ENCODE measurements around the gene TMEFF2. TPM values are rescaled to one million over a fixed set of nuclear protein-coding genes. Genes with fewer than 3 reads are reported as not detected.

Gene TMEFF2
- total and polyA plus RNA-seq, 3 experiments from 2014 or later: not detected

GRCh38 chr2:191933307-191934105 lies 261.2 kb downstream of the TMEFF2 start:
- POLR2A ChIA-PET: no interaction called here
- H3K36me3 ChIP-seq (ENCODE audit: insufficient read depth, low read length): no peaks in the 10 kb centered on the region
- no peaks in the 10 kb centered on the region for H3K4me1 ChIP-seq (ENCODE audit: insufficient read depth, low read length)
- H3K4me3 ChIP-seq (ENCODE audit: low read length): no peak overlapping the region
- no peak overlapping the region for H3K27ac ChIP-seq (ENCODE audit: low read depth, low read length)
- no peak for DNase-seq
- H3K4me3 Mint-ChIP-seq: no peak overlapping the region
- H3K27ac Mint-ChIP-seq: no peak overlapping the region
- peaks cover 3 to 32% of the 10 kb centered on the region in 2 donors for H3K27me3 Mint-ChIP-seq
- CTCF ChIA-PET: no interaction called here
- peaks cover 0 to 2% (median 0%) of the 10 kb centered on the region in 5 donors for H3K9me3 Mint-ChIP-seq
- no peaks in the 10 kb centered on the region for H3K4me1 Mint-ChIP-seq
- H3K36me3 Mint-ChIP-seq: no peaks in the 10 kb centered on the region
- H3K9me3 ChIP-seq (ENCODE audit: low read length): no peaks in the 10 kb centered on the region
- no peaks in the 10 kb centered on the region for H3K27me3 ChIP-seq (ENCODE audit: insufficient read depth, low read length, poor library complexity, severe bottlenecking)

- no peak overlapping the region for H3K4me3 Mint-ChIP-seq
- no peaks in the 10 kb centered on the region for H3K36me3 Mint-ChIP-seq
- no peaks in the 10 kb centered on the region for H3K36me3 ChIP-seq (ENCODE audit: insufficient read depth, low read length)
- no peak overlapping the region for H3K27ac Mint-ChIP-seq
- POLR2A ChIA-PET: no interaction called here
- no peaks in the 10 kb centered on the region for H3K27me3 ChIP-seq (ENCODE audit: insufficient read depth, low read length, poor library complexity, severe bottlenecking)
- no peaks in the 10 kb centered on the region for H3K9me3 ChIP-seq (ENCODE audit: low read length)
- H3K9me3 Mint-ChIP-seq: peaks cover 0 to 2% (median 0%) of the 10 kb centered on the region in 5 donors
- H3K4me3 ChIP-seq (ENCODE audit: low read length): no peak overlapping the region
- peaks cover 3 to 32% of the 10 kb centered on the region in 2 donors for H3K27me3 Mint-ChIP-seq
- H3K4me1 Mint-ChIP-seq: no peaks in the 10 kb centered on the region
- no peak for DNase-seq
- CTCF ChIA-PET: no interaction called here
- no peaks in the 10 kb centered on the region for H3K4me1 ChIP-seq (ENCODE audit: insufficient read depth, low read length)
- no peak overlapping the region for H3K27ac ChIP-seq (ENCODE audit: low read depth, low read length)
Measured at GRCh38 chr2:191932286-191932685, 262.4 kb downstream of the TMEFF2 start.

DNA sequence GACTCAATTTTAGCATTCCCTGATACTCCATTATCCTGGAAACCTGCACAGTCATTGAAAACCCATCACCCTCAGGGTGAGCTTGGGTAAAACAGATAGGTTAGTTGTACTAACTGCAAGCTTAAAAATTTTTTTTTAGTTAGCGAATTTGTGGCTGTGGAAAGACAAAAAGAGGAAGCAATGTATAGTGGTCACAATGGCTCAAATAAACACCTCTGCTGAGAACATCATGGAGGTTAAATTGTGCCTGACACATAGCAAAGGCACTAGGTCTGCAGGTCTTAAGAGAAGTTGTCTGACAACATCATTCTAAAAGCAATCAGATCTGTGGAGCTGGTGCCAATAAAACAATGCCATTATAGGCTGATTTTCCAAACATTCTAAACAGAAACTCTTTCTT lies 263.4 kb downstream of the TMEFF2 start:
- ChIA-PET CTCF (no interaction called here), POLR2A (no interaction called here)
- H3K27ac ChIP-seq (ENCODE audit: low read depth, low read length): no peak overlapping the region

DNA sequence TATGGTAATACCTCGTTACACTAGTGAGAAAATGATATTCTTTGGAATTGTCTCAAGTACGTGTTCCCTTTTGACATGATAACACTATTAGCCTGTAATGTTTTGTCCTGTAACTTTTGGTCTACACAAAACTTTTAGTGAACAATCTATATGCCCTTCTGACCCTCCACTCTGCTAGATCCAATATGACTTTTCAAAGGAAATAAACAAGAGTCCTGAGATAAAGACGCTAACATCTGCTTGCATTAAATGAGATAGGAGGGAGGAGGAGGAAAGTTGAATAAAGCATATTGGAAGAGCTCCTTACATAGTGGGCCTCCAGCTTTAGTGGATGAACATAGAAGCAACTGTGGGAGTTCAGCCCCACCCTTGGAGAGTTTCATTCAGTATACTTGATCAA lies 264.5 kb downstream of the TMEFF2 start:
- Mint-ChIP-seq H3K9me3 (peaks cover 0 to 2% (median 0%) of the 10 kb centered on the region in 5 donors), H3K27me3 (peaks cover 3 to 31% of the 10 kb centered on the region in 2 donors), H3K4me3 (no peak overlapping the region), H3K4me1 (no peaks in the 10 kb centered on the region), H3K27ac (no peak overlapping the region), H3K36me3 (no peaks in the 10 kb centered on the region)
- Histone ChIP-seq H3K36me3 (ENCODE audit: insufficient read depth, low read length) (no peaks in the 10 kb centered on the region), H3K27me3 (ENCODE audit: insufficient read depth, low read length, poor library complexity, severe bottlenecking) (no peaks in the 10 kb centered on the region), H3K4me1 (ENCODE audit: insufficient read depth, low read length) (no peaks in the 10 kb centered on the region), H3K9me3 (ENCODE audit: low read length) (no peaks in the 10 kb centered on the region), H3K4me3 (ENCODE audit: low read length) (no peak overlapping the region), H3K27ac (ENCODE audit: low read depth, low read length) (no peak overlapping the region)
- no peak for DNase-seq
- POLR2A ChIA-PET: no interaction called here
- CTCF ChIA-PET: no interaction called here

More for the DNA sequence above, 263.4 kb downstream of the TMEFF2 start:
- no peak for DNase-seq
- Histone ChIP-seq H3K36me3 (ENCODE audit: insufficient read depth, low read length) (no peaks in the 10 kb centered on the region), H3K27me3 (ENCODE audit: insufficient read depth, low read length, poor library complexity, severe bottlenecking) (no peaks in the 10 kb centered on the region), H3K9me3 (ENCODE audit: low read length) (no peaks in the 10 kb centered on the region), H3K4me3 (ENCODE audit: low read length) (no peak overlapping the region), H3K4me1 (ENCODE audit: insufficient read depth, low read length) (no peaks in the 10 kb centered on the region)
- H3K27me3 Mint-ChIP-seq: peaks cover 3 to 30% of the 10 kb centered on the region in 2 donors
- H3K4me1 Mint-ChIP-seq: no peaks in the 10 kb centered on the region
- H3K9me3 Mint-ChIP-seq: peaks cover 0 to 2% (median 0%) of the 10 kb centered on the region in 5 donors
- H3K4me3 Mint-ChIP-seq: no peak overlapping the region
- H3K27ac Mint-ChIP-seq: no peak overlapping the region
- no peaks in the 10 kb centered on the region for H3K36me3 Mint-ChIP-seq

GRCh38 chr2:191929288-191929687 lies 265.4 kb downstream of the TMEFF2 start:
- POLR2A ChIA-PET: no interaction called here
- H3K27me3 ChIP-seq (ENCODE audit: insufficient read depth, low read length, poor library complexity, severe bottlenecking): no peaks in the 10 kb centered on the region
- H3K27me3 Mint-ChIP-seq: peaks cover 3 to 29% of the 10 kb centered on the region in 2 donors
- H3K4me3 Mint-ChIP-seq: no peak overlapping the region
- no peak overlapping the region for H3K27ac ChIP-seq (ENCODE audit: low read depth, low read length)
- no peak overlapping the region for H3K4me3 ChIP-seq (ENCODE audit: low read length)
- no peak overlapping the region for H3K27ac Mint-ChIP-seq
- no peaks in the 10 kb centered on the region for H3K36me3 ChIP-seq (ENCODE audit: insufficient read depth, low read length)
- no peak for DNase-seq
- CTCF ChIA-PET: no interaction called here
- no peaks in the 10 kb centered on the region for H3K4me1 ChIP-seq (ENCODE audit: insufficient read depth, low read length)
- no peaks in the 10 kb centered on the region for H3K9me3 ChIP-seq (ENCODE audit: low read length)
- peaks cover 0 to under 1% (median 0%) of the 10 kb centered on the region in 5 donors for H3K9me3 Mint-ChIP-seq
- no peaks in the 10 kb centered on the region for H3K36me3 Mint-ChIP-seq
- no peaks in the 10 kb centered on the region for H3K4me1 Mint-ChIP-seq

GRCh38 chr2:191927991-191928390 lies 266.7 kb downstream of the TMEFF2 start:
- Mint-ChIP-seq H3K4me1 (no peaks in the 10 kb centered on the region), H3K4me3 (no peak overlapping the region), H3K27ac (no peak overlapping the region), H3K27me3 (peaks cover 0 to 19% of the 10 kb centered on the region in 2 donors), H3K9me3 (no peaks in the 10 kb centered on the region), H3K36me3 (no peaks in the 10 kb centered on the region)
- no peak for DNase-seq
- Histone ChIP-seq H3K4me3 (ENCODE audit: low read length) (no peak overlapping the region), H3K9me3 (ENCODE audit: low read length) (no peaks in the 10 kb centered on the region), H3K36me3 (ENCODE audit: insufficient read depth, low read length) (no peaks in the 10 kb centered on the region), H3K4me1 (ENCODE audit: insufficient read depth, low read length) (no peaks in the 10 kb centered on the region), H3K27ac (ENCODE audit: low read depth, low read length) (no peak overlapping the region), H3K27me3 (ENCODE audit: insufficient read depth, low read length, poor library complexity, severe bottlenecking) (no peaks in the 10 kb centered on the region)
- ChIA-PET POLR2A (no interaction called here), CTCF (no interaction called here)

- DNase-seq: no peak
- POLR2A ChIA-PET: no interaction called here
- H3K27ac ChIP-seq (ENCODE audit: low read depth, low read length): no peak overlapping the region
- no peak overlapping the region for H3K4me3 Mint-ChIP-seq
- no peaks in the 10 kb centered on the region for H3K27me3 ChIP-seq (ENCODE audit: insufficient read depth, low read length, poor library complexity, severe bottlenecking)
- no peak overlapping the region for H3K27ac Mint-ChIP-seq
- peaks cover 0 to 3% (median 0%) of the 10 kb centered on the region in 5 donors for H3K9me3 Mint-ChIP-seq
- H3K4me1 Mint-ChIP-seq: no peaks in the 10 kb centered on the region
- H3K27me3 Mint-ChIP-seq: peaks cover 0 to 14% of the 10 kb centered on the region in 2 donors
- no peak overlapping the region for H3K4me3 ChIP-seq (ENCODE audit: low read length)
- no peaks in the 10 kb centered on the region for H3K9me3 ChIP-seq (ENCODE audit: low read length)
- CTCF ChIA-PET: no interaction called here
- no peaks in the 10 kb centered on the region for H3K36me3 ChIP-seq (ENCODE audit: insufficient read depth, low read length)
- H3K36me3 Mint-ChIP-seq: no peaks in the 10 kb centered on the region
- no peaks in the 10 kb centered on the region for H3K4me1 ChIP-seq (ENCODE audit: insufficient read depth, low read length)
Measured at GRCh38 chr2:191927319-191927867, 267.3 kb downstream of the TMEFF2 start.

DNA sequence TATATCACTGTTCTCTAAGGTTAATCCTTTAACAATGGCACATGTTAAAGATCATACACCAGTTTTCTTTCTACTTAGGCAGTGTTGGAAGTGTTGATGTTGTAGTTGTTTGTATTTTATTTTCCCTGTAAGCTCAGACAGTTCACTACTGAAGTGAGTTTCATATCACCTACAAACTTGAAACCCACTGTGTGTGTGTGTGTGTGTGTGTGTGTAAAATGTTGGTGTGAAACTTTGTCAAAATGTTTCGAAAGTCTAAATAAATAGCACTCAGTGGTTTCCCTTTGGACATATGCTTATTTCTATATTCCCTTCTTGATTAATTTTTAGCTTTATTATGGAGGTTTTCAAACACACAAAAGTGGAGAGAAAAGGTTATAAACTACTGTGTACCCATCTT lies 268.1 kb downstream of the TMEFF2 start:
- H3K4me3 Mint-ChIP-seq: no peak overlapping the region
- no peak overlapping the region for H3K27ac Mint-ChIP-seq
- CTCF ChIA-PET: no interaction called here

More for the DNA sequence above, 268.1 kb downstream of the TMEFF2 start:
- POLR2A ChIA-PET: no interaction called here
- Mint-ChIP-seq H3K9me3 (peaks cover 0 to 3% (median 0%) of the 10 kb centered on the region in 5 donors), H3K27me3 (peaks cover 0 to 14% of the 10 kb centered on the region in 2 donors), H3K4me1 (no peaks in the 10 kb centered on the region), H3K36me3 (no peaks in the 10 kb centered on the region)
- no peak for DNase-seq
- Histone ChIP-seq H3K9me3 (ENCODE audit: low read length) (no peaks in the 10 kb centered on the region), H3K4me3 (ENCODE audit: low read length) (no peak overlapping the region), H3K36me3 (ENCODE audit: insufficient read depth, low read length) (no peaks in the 10 kb centered on the region), H3K27me3 (ENCODE audit: insufficient read depth, low read length, poor library complexity, severe bottlenecking) (no peaks in the 10 kb centered on the region), H3K27ac (ENCODE audit: low read depth, low read length) (no peak overlapping the region), H3K4me1 (ENCODE audit: insufficient read depth, low read length) (no peaks in the 10 kb centered on the region)
